Measurements from ENCODE around the gene NANP. TPM values are rescaled to one million over a fixed set of nuclear protein-coding genes. Genes with fewer than 3 reads are reported as not detected.

NANP gene
- total and polyA plus RNA-seq, 9 of the 15 experiments (the other 6 are each of a cell fraction or from before 2014, with no cell fraction given), result 5.4 to 8.4 (median 6.9) TPM

DNA sequence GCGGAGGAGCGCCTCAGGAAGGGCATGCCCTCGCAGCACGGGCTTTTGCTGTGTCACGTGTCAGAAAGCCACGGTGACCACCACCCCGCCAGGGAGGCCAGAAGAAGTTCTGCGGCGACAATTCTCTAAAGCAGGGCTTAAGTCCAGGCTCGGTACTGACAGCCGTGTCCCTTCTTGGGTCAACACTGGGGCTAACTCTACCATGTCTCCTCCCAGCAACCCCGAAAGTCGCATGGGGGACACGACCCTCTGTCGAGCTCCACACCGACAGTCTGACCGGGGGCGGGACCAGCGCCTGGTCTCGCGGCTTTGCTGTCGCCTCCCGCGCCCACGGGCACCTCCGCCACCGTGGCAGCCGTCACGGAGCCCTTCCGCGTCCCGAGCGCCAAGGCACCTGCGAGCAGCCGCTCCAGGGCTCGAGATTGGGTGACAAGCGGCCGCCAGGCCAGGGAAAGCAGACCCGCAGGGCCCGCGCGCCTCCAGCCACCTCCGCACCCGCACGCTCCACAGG, 534 bp downstream of the NANP start (continued):
- TF ChIP-seq MAX (CRISPR knock-in tag; IDR thresholded peaks at IDR 0.05) (0 out of 2 replicates have a peak, but pooled peaks have one; percentile 30), CEBPB (tag; IDR thresholded peaks at IDR 0.05) (no peak), TAF1 (IDR thresholded peaks at IDR 0.05; ENCODE audit: control insufficient read depth, extremely low read depth, insufficient read depth, low read length, severe bottlenecking) (peak; percentile 35), ARID3A (IDR thresholded peaks at IDR 0.05; ENCODE audit: borderline replicate concordance, low read depth, low read length) (no peak), RNF219 (CRISPR knock-in tag; IDR thresholded peaks at IDR 0.05) (no peak), HDAC1 (IDR thresholded peaks at IDR 0.05) (0 out of 4 replicates have a peak, but pooled peaks of 1 of the 2 experiments have one; percentile 41), SIN3A (IDR thresholded peaks at IDR 0.05; ENCODE audit: borderline replicate concordance in 2 of 2, control insufficient read depth in 1 of 2, low read depth in 2 of 2, low read length in 2 of 2) (peak in 1 of 2 experiments; percentile 49; a peak in 1 of 4 replicates), BACH1 (tag; IDR thresholded peaks at IDR 0.05) (no peak)
- TF ChIP-seq, protein P1, sequence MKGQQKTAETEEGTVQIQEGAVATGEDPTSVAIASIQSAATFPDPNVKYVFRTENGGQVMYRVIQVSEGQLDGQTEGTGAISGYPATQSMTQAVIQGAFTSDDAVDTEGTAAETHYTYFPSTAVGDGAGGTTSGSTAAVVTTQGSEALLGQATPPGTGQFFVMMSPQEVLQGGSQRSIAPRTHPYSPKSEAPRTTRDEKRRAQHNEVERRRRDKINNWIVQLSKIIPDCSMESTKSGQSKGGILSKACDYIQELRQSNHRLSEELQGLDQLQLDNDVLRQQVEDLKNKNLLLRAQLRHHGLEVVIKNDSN (CRISPR knock-in tag; IDR thresholded peaks at IDR 0.05), result peak; percentile 79
- TF ChIP-seq, protein P2, sequence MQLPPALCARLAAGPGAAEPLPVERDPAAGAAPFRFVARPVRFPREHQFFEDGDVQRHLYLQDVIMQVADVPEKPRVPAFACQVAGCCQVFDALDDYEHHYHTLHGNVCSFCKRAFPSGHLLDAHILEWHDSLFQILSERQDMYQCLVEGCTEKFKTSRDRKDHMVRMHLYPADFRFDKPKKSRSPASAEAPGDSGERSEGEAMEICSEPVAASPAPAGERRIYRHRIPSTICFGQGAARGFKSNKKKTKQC (CRISPR knock-in tag; IDR thresholded peaks at IDR 0.05), result 0 out of 2 replicates have a peak, but pooled peaks have one; percentile 22
